H9 (cell line): ENCODE results near the gene PLA2G4E. TPM values are rescaled to one million over a fixed set of nuclear protein-coding genes. Genes with fewer than 3 reads are reported as not detected.

Experiments
- DNase-seq: peaks from one replicate; pipeline ENCODE4 v3.0.0-alpha.2; 2017
- H2AFZ ChIP-seq: one replicate; pipeline ENCODE4 v1.6.1; 2013; ENCODE audit warnings: mild to moderate bottlenecking, low read length, control low read depth, moderate library complexity
- H2AK5ac ChIP-seq: 2 replicates; pipeline ENCODE4 v1.6.1; 2013; ENCODE audit warnings: low read length, control low read depth, mixed read lengths; ENCODE audit not compliant: insufficient read length
- H2BK120ac ChIP-seq: one replicate; pipeline ENCODE4 v1.6.1; 2013; ENCODE audit warnings: low read depth, mild to moderate bottlenecking, low read length, control low read depth, inconsistent platforms; ENCODE audit not compliant: poor library complexity, severe bottlenecking
- H2BK12ac ChIP-seq: 2 replicates; pipeline ENCODE4 v1.6.1; 2013; ENCODE audit warnings: low read length, control low read depth, mixed read lengths, low read depth; ENCODE audit not compliant: insufficient read length
- H2BK15ac ChIP-seq: 2 replicates; pipeline ENCODE4 v1.6.1; 2013; ENCODE audit warnings: low read depth, low read length, control low read depth
- H2BK20ac ChIP-seq: one replicate; pipeline ENCODE4 v1.6.1; 2013; ENCODE audit warnings: low read depth, mild to moderate bottlenecking, low read length, control low read depth, inconsistent platforms; ENCODE audit not compliant: poor library complexity, severe bottlenecking
- H2BK5ac ChIP-seq: 2 replicates; pipeline ENCODE4 v1.6.1; 2013; ENCODE audit warnings: low read length, control low read depth, mixed read lengths; ENCODE audit not compliant: insufficient read length
- H3K14ac ChIP-seq: 2 replicates; pipeline ENCODE4 v1.6.1; 2013; ENCODE audit warnings: low read length, control low read depth; ENCODE audit not compliant: insufficient read depth
- H3K18ac ChIP-seq: 2 replicates; pipeline ENCODE4 v1.6.1; 2013; ENCODE audit warnings: low read depth, mild to moderate bottlenecking, mixed read lengths, low read length, control low read depth; ENCODE audit not compliant: insufficient read length
- H3K23ac ChIP-seq: 2 replicates; pipeline ENCODE4 v1.6.1; 2013; ENCODE audit warnings: low read length, control low read depth, mixed read lengths, low read depth; ENCODE audit not compliant: insufficient read length
- H3K23me2 ChIP-seq: 2 replicates; pipeline ENCODE4 v1.6.1; 2013; ENCODE audit warnings: low read depth, mild to moderate bottlenecking, mixed read lengths, low read length, control low read depth; ENCODE audit not compliant: insufficient read length, poor library complexity, severe bottlenecking
- H3K27ac ChIP-seq: 2 replicates; pipeline ENCODE4 v1.5.1; 2013; ENCODE audit warnings: low read length, control low read depth, mixed read lengths, low read depth; ENCODE audit not compliant: insufficient read length
- H3K27me3 ChIP-seq: 2 replicates; pipeline ENCODE4 v1.6.1; 2013; ENCODE audit warnings: low read length, control low read depth, inconsistent platforms; ENCODE audit not compliant: insufficient read depth
- H3K4ac ChIP-seq: 2 replicates; pipeline ENCODE4 v1.6.1; 2013; ENCODE audit warnings: low read depth, mild to moderate bottlenecking, control low read depth, inconsistent platforms, low read length, moderate library complexity
- H3K4me1 ChIP-seq: 2 replicates; pipeline ENCODE4 v1.6.1; 2013; ENCODE audit warnings: low read length, control low read depth, inconsistent platforms; ENCODE audit not compliant: insufficient read depth
- H3K4me2 ChIP-seq: 2 replicates; pipeline ENCODE4 v1.6.1; 2013; ENCODE audit warnings: low read length, control low read depth, mixed read lengths; ENCODE audit not compliant: insufficient read length, insufficient read depth
- H3K56ac ChIP-seq: 2 replicates; pipeline ENCODE4 v1.6.1; 2013; ENCODE audit warnings: low read depth, mild to moderate bottlenecking, mixed read lengths, low read length, control low read depth; ENCODE audit not compliant: insufficient read length
- H3K79me1 ChIP-seq: 2 replicates; pipeline ENCODE4 v1.6.1; 2013; ENCODE audit warnings: low read depth, mild to moderate bottlenecking, moderate library complexity, low read length, control low read depth, inconsistent platforms; ENCODE audit not compliant: insufficient read depth, poor library complexity, severe bottlenecking
- H3K79me2 ChIP-seq: 2 replicates; pipeline ENCODE4 v1.6.1; 2013; ENCODE audit warnings: low read length, control low read depth, inconsistent platforms; ENCODE audit not compliant: insufficient read depth
- H3K9ac ChIP-seq: 2 replicates; pipeline ENCODE4 v1.6.1; 2013; ENCODE audit warnings: low read length, control low read depth, mixed read lengths; ENCODE audit not compliant: insufficient read length; ENCODE audit errors: extremely low read depth
- H3K9me3 ChIP-seq: one replicate; pipeline ENCODE4 v1.6.1; 2013; ENCODE audit warnings: low read depth, low read length, inconsistent platforms; ENCODE audit not compliant: control insufficient read depth
- H3T11ph ChIP-seq: one replicate; pipeline ENCODE4 v1.6.1; 2013; ENCODE audit warnings: mild to moderate bottlenecking, low read length, control low read depth, inconsistent platforms
- H4K20me1 ChIP-seq: one replicate; pipeline ENCODE4 v1.6.1; 2013; ENCODE audit not compliant: control insufficient read depth, insufficient read length, insufficient read depth
- H4K5ac ChIP-seq: 2 replicates; pipeline ENCODE4 v1.6.1; 2013; ENCODE audit warnings: low read depth, mild to moderate bottlenecking, mixed read lengths, low read length, control low read depth; ENCODE audit not compliant: insufficient read length
- H4K8ac ChIP-seq: replicated peaks from 2 replicates; pipeline ENCODE4 v1.6.1; 2013; ENCODE audit warnings: low read length, control low read depth, mixed read lengths, low read depth; ENCODE audit not compliant: insufficient read length
- H4K91ac ChIP-seq: 2 replicates; pipeline ENCODE4 v1.6.1; 2013; ENCODE audit warnings: low read depth, mild to moderate bottlenecking, moderate library complexity, mixed read lengths, low read length, control low read depth; ENCODE audit not compliant: insufficient read length
- H3K27ac Mint-ChIP-seq, 3 experiments: 2 replicates in 2 of 3; 3 replicates in 1 of 3; pipeline ENCODE4 v1.8.0; 2020 to 2021; ENCODE audit warnings: mixed read lengths in 3 of 3, mild to moderate bottlenecking in 1 of 3, moderate library complexity in 1 of 3
- H3K27me3 Mint-ChIP-seq: 2 replicates; pipeline ENCODE4 v1.8.0; 2021; ENCODE audit warnings: low read depth, mild to moderate bottlenecking, moderate library complexity, mixed read lengths
- H3K36me3 Mint-ChIP-seq, 3 experiments: 2 replicates in 2 of 3; 3 replicates in 1 of 3; pipeline ENCODE4 v1.8.0; 2020 to 2021; ENCODE audit warnings: low read depth in 3 of 3, mixed read lengths in 3 of 3; ENCODE audit not compliant: insufficient read depth in 1 of 3
- H3K4me1 Mint-ChIP-seq, 2 experiments: 2 replicates each; pipeline ENCODE4 v1.8.0; 2020; ENCODE audit warnings: mixed read lengths in 2 of 2
- H3K4me3 Mint-ChIP-seq, 2 experiments: 2 replicates in 1 of 2; 3 replicates in 1 of 2; pipeline ENCODE4 v1.8.0; 2020 to 2021; ENCODE audit warnings: mild to moderate bottlenecking in 2 of 2, mixed read lengths in 2 of 2, moderate library complexity in 1 of 2
- H3K9me3 Mint-ChIP-seq, 2 experiments: 2 replicates in 1 of 2; 3 replicates in 1 of 2; pipeline ENCODE4 v1.8.0; 2020; ENCODE audit warnings: mild to moderate bottlenecking in 2 of 2, mixed read lengths in 2 of 2, moderate library complexity in 1 of 2
- WGBS: extraction: QIAGEN DNeasy Blood & Tissue Kit; methylation state at CpG from one replicate; pipeline ENCODE4 v1.1.7; 2013; ENCODE audit warnings: missing lambda C conversion rate, low lambda C conversion rate, mixed read lengths; ENCODE audit not compliant: insufficient read length; ENCODE audit errors: extremely low coverage; 5-methylcytosine and 5-hydroxymethylcytosine counted together
- total RNA-seq: library from RNA; stranded (reverse); gene quantifications from 2 replicates; pipeline ENCODE4 v1.2.1, GENCODE V29; 2021
- TF ChIP-seq, protein P1 (sequence below): fragments of 200-600 bp; sonication (generic); conservative IDR thresholded peaks from 3 replicates; pipeline ENCODE4 v1.8.0; 2021; ENCODE audit warnings: antibody characterized with exemption, mild to moderate bottlenecking

Gene PLA2G4E
- total RNA-seq, 1 experiment from 2014 or later, result not detected

GRCh38 chr15:41990691-41991090, 30.2 kb downstream of the PLA2G4E start:
- no peak overlapping the region for H2AFZ ChIP-seq
- H3K79me1 ChIP-seq, result no peaks in the 10 kb centered on the region
- H4K5ac ChIP-seq, result no peak overlapping the region
- H2AK5ac ChIP-seq, result no peak overlapping the region
- no peak overlapping the region for H2BK15ac ChIP-seq
- H4K20me1 ChIP-seq, result no peaks in the 10 kb centered on the region
- no peak overlapping the region for H3K14ac ChIP-seq
- no peaks in the 10 kb centered on the region for H3K79me2 ChIP-seq
- Mint-ChIP-seq H3K36me3 (no peaks in the 10 kb centered on the region), H3K27me3 (peaks cover 2% of the 10 kb centered on the region; the same call in 1 of the 2 replicates), H3K9me3 (no peaks in the 10 kb centered on the region), H3K4me3 (no peak overlapping the region), H3K4me1 (peaks cover 6 to 7% of the 10 kb centered on the region in 2 experiments), H3K27ac (no peak overlapping the region)
- no peak overlapping the region for H2BK12ac ChIP-seq
- no peaks in the 10 kb centered on the region for H3K23me2 ChIP-seq
- H3K18ac ChIP-seq, result no peak overlapping the region
- H2BK20ac ChIP-seq, result no peak overlapping the region
- no CpG with 5 or more reads among the region's 3 CpGs for WGBS
- H3K27me3 ChIP-seq, result no peaks in the 10 kb centered on the region
- H3K9ac ChIP-seq, result no peak overlapping the region
- no peak overlapping the region for H3K56ac ChIP-seq
- no peak overlapping the region for H2BK120ac ChIP-seq
- H3K4me2 ChIP-seq, result no peak overlapping the region
- no peak overlapping the region for H3T11ph ChIP-seq
- no peak overlapping the region for H2BK5ac ChIP-seq
- TF ChIP-seq, protein P1, sequence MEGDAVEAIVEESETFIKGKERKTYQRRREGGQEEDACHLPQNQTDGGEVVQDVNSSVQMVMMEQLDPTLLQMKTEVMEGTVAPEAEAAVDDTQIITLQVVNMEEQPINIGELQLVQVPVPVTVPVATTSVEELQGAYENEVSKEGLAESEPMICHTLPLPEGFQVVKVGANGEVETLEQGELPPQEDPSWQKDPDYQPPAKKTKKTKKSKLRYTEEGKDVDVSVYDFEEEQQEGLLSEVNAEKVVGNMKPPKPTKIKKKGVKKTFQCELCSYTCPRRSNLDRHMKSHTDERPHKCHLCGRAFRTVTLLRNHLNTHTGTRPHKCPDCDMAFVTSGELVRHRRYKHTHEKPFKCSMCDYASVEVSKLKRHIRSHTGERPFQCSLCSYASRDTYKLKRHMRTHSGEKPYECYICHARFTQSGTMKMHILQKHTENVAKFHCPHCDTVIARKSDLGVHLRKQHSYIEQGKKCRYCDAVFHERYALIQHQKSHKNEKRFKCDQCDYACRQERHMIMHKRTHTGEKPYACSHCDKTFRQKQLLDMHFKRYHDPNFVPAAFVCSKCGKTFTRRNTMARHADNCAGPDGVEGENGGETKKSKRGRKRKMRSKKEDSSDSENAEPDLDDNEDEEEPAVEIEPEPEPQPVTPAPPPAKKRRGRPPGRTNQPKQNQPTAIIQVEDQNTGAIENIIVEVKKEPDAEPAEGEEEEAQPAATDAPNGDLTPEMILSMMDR, result no peak
- no peaks in the 10 kb centered on the region; the same call in 1 of the 2 replicates for H3K4me1 ChIP-seq
- no peak overlapping the region for H3K23ac ChIP-seq
- no peaks in the 10 kb centered on the region for H3K9me3 ChIP-seq
- DNase-seq, result no peak
- no peak overlapping the region for H3K4ac ChIP-seq
- no peak overlapping the region for H4K8ac ChIP-seq
- no peak overlapping the region for H3K27ac ChIP-seq
- no peak overlapping the region for H4K91ac ChIP-seq
